GM21360 (cell line): Measurements from ENCODE around the gene TEDC1.

Experiments
- ATAC-seq: cut with Tn5 transposase; IDR thresholded peaks from one replicate; pipeline ENCODE4 v1.9.1; 2021; ENCODE audit warnings: mild to moderate bottlenecking, moderate library complexity; ENCODE audit not compliant: unreplicated experiment

The TEDC1 gene

GRCh38 chr14:105484069-105484996, 6.7 kb upstream of the TEDC1 start:
- ATAC-seq: no peak

DNA sequence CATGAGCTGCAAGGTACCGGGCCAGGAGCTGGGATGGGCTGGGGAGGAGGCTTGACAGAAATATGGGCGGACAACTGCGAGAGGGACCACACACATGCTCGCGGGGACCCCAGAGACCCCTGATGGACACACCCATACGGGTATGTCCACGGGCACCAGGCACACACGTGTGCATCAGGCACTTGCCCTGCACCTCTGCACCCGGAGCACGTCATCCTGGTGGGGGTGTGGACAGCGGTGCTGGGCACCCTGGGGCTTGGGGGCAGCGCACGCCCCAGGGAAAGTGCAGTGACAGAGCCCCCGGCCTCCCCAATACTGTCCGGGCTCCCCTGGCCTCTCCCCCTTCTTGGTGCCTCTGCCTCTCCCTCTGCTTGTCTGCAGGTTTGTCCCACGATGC, 6.1 kb upstream of the TEDC1 start:
- ATAC-seq: no peak

DNA sequence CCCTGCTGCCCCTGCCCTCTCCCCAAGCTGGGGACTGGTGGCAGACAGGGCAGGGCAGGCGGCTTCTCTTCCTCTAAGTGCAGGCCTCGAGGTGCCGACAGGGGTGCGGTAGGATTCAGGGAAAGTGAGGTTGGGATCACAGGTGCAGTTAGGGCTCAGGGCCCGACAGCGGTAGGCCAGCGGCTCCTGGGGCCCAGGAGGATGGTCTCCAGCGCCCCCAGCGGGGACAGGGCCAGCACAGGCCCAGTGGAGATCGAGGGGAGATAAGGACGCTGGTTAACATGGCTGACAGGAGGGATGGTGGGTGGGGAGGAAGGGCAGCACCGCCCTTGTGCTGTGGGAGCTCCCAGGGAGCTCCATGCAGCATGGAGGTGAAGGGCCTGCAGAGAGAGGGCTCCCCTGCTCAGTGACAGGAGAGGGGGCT, 5.3 kb upstream of the TEDC1 start:
- no peak for ATAC-seq

DNA sequence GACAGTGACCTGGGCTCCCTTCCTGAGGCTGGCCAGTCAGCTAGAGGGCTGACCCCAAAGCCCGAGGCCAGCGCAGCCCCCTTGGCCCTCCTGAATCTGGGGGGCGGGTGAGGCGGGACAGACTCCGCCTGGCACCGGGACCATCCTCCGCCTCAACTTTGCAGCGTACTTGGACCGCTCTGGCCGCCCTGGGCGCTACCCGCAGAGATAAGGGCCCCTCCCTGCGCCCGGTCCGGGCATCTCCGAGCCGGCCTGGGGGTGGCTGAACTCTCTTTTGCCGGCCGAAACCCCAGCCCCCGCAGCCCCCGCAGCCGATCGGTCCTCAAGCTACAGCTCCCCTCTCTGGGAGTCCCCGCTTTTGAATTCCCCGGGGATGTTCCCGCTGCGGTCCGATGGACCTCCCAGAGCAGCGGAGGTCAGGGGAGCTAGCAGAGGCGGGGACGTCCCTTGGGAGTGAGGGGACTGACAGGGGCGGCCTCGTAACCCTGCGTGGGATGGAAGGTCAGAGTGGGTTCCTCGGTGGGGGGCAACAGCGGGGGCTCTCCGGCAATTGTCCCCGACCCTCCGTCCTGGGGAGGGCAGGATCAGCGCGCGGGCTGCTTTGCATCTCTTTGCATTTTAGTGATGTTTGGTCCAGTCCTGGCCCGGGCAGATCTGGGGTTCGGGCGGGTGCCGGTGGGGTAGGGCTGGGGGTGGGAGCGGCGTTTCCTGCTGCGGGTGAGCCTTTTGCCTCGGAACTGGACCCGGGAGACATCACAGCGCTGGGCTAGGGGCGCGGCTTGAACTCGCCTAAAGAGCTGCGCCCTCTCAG, 4.7 kb upstream of the TEDC1 start, which contains the start of gene CRIP1:
TSS of gene CRIP1 (plus strand) at position 724 of the 811 bp plus-strand sequence. CDS start 374 bp downstream, outside the sequence.
- no peak for ATAC-seq

- ATAC-seq: no peak
These were observed 4.0 kb upstream of the TEDC1 start for GRCh38 chr14:105486974-105487448.

- no peak for ATAC-seq
These were observed 3.5 kb upstream of the TEDC1 start for GRCh38 chr14:105487449-105487985.

GRCh38 chr14:105487986-105488777, 2.9 kb upstream of the TEDC1 start:
- ATAC-seq: no peak

DNA sequence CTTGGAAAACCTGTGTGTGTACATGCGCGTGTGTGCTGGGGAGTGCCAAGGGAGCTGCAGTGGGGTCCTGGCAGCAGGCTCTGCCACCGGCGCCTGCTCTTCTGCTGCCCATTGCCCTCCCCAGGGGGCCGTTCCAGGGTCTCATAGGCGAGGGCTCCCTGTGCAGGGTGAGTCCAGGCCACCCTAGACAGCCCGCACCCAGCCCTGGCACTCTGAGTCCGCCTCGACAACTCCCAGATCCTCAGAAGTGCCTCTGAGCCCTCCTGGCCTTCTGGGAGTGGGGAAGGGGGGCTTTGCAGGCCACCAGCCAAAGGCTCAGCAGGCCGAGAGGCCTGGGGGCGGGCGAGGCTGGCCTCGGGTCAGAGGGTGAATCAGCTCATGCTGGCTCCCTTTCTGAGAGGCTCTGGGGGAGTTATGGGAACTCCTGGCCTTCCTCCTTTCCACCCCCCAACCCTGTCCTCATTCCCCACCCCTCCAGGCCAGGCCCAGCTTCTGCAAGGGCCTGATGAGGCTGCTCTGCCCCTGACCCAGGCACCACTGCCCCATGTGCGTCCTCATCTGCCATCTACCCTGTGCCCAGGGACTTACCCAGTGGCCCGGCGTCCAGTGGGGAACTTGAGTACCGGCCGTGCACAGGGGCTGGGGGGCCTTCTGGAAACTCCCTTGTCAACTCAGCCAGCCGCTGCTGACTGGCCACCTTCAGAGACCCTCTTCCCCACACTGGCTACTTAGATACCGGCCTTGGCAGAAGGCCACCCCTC, 2.1 kb upstream of the TEDC1 start:
- ATAC-seq: no peak

DNA sequence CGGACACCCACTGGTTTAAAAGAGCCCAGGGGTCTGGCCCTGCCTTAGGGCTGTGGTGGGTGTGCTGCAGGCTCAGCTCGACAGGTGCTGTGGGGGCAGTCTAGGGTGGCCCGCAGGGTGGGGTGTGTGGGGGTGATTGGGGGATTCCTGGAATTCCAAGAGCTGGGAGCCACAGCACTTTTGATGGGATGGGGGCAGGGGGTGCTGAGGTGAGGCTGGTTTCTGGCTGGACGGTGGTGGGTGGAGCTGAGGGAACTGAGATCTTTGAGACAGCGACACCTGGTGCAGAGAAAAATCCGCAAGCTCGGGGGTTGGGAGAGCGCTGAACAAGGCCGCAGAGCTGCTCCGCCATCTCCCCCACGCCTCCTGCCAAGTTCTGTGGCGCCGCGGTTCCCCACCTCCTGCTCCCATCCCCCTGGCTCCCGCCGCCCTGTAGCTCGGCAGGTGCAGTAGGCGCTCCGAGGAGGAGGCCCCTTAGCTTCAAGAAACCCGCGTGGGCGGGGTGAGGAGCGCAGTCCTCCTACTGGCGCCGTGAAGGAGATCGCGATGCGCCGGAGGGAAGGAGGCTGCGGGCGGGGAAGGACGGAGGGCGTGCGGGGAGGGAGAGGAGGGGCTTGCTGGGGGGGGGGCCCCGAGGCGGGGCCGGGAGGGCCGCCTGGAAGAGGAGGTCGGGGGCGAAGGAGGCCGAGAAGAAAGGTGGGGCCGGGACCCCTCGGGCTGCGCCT, 1.3 kb upstream of the TEDC1 start:
- no peak for ATAC-seq

GRCh38 chr14:105490267-105490571, 827 bp upstream of the TEDC1 start:
- ATAC-seq: peak; percentile 1

- ATAC-seq: peak; percentile 13
These were observed 424 bp downstream of the TEDC1 start for GRCh38 chr14:105491366-105491973.

- no peak for ATAC-seq
These were observed 1.3 kb downstream of the TEDC1 start for GRCh38 chr14:105492031-105492970.

- ATAC-seq: no peak
These were observed 2.2 kb downstream of the TEDC1 start for GRCh38 chr14:105492971-105493871.

DNA sequence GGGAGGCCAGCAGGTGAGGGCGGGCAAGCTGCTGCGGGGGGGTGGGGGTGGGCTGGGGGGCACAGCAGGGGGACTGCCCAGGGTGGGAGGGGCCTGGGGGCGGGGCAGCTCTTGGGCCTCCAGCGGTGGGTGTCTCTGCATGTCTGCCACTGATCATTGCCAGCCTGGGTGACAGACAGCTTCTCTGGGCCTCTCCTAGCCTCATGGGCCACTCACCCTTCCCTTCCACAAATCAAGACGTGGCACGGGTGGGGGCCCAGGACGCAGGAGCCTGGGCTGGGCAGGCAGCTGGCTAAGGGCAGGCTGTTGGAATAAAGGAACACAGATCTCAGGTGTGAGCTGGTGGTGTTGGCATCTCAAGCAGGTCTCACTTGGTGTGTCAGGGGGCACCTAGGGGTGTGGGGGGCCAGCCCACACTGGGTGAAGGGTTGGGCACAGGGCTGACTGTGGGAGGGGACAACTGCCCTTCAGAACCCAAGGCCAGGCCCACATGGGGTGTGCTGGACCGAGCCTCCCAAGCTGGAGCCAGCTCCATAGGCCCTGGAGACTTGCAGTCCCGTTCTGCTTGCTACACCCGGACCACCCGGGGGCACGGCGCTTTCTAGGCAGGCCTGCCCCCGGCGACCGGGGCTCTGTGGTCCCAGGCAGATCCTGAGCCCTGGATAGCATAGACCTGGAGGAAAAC, 3.0 kb downstream of the TEDC1 start:
- no peak for ATAC-seq

DNA sequence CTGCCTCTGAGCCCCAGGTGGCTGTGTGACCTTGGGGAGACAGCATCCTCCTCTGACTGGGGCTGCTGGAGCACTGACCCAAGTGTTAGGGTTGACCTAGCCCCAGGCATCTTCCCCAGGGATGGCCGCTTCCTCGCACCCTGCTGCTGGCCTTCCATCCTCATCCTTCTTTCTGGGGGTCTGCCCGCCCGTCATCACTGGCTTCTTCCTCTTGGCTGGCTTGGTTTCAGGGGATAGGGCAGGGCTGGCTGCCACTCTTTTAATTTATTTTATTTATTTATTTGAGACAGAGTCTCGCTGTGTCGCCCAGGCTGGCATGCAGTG, 3.5 kb downstream of the TEDC1 start:
- no peak for ATAC-seq
